Measurements from ENCODE around the gene ILDR1. TPM values are rescaled to one million over a fixed set of nuclear protein-coding genes. Genes with fewer than 3 reads are reported as not detected.

Gene ILDR1
- total and polyA plus RNA-seq, 2 donors (not counting 3 experiments of a cell fraction or from before 2014, with no cell fraction given) = not detected

DNA sequence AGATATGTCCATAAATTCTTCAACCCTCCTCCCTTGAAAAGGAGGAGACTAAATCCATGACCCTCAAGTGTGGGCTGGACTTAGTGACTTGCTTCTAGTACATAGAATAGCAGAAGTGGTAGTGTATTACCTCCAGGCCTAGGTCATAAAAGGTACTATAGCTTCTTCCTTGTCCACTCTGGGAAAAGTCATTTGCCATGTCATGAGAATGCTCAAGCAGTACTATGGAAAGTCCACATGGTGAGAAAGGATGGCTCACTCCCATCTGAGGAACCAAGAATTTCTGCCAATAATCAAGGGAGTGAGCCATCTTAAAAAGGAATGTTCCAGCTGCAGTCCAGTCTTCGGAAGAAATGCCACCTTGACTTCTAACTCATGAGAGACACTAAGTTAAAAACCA, 10.5 kb upstream of the ILDR1 start:
- H3K9me1 ChIP-seq (replicated peaks; ENCODE audit: control insufficient read depth, extremely low read depth, insufficient read depth, low read length) = no peaks in the 10 kb centered on the region
- no peak overlapping the region for H3K4me3 ChIP-seq (replicated peaks in 1 of 3; ENCODE audit: insufficient read depth in 1 of 3, low read depth in 1 of 3, low read length in 3 of 3)
- DNase-seq (ENCODE audit: low read depth, low spot score) (no peak), FAIRE-seq (no peak)
- no peak overlapping the region for H3K27ac ChIP-seq (ENCODE audit: insufficient read depth, low read depth, low read length)
- intact Hi-C loops (cut with micrococcal nuclease) = no loop called here
- peaks cover 1 to 6% of the 10 kb centered on the region in 2 experiments for H3K27me3 ChIP-seq (ENCODE audit: control insufficient read depth in 2 of 2, insufficient read depth in 2 of 2, low read length in 2 of 2)
- TF ChIP-seq, protein P1, sequence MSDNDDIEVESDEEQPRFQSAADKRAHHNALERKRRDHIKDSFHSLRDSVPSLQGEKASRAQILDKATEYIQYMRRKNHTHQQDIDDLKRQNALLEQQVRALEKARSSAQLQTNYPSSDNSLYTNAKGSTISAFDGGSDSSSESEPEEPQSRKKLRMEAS (IDR thresholded peaks at IDR 0.05; ENCODE audit: insufficient read depth, insufficient read length) = no peak
- TF ChIP-seq GATA2 (IDR thresholded peaks at IDR 0.05; ENCODE audit: insufficient read depth, insufficient read length, low read depth, low read length) (no peak), JUN (IDR thresholded peaks at IDR 0.05; ENCODE audit: borderline replicate concordance, insufficient read depth, insufficient read length, low read depth) (no peak), CTCF (IDR thresholded peaks at IDR 0.05; ENCODE audit: extremely low read depth in 1 of 2, insufficient read depth in 1 of 2, low read depth in 1 of 2, low read length in 2 of 2) (no peak), EZH2 (IDR thresholded peaks at IDR 0.05; ENCODE audit: borderline replicate concordance, low read depth, low read length, severe bottlenecking) (no peak), POLR2AphosphoS5 (IDR thresholded peaks at IDR 0.05; ENCODE audit: insufficient read depth, low read depth, low read length) (no peak)
- H3K4me1 ChIP-seq (ENCODE audit: control insufficient read depth, extremely low read depth, insufficient read depth, low read length) = no peaks in the 10 kb centered on the region
- H2AFZ ChIP-seq (ENCODE audit: low read depth, low read length) = no peak overlapping the region
- H4K20me1 ChIP-seq (replicated peaks; ENCODE audit: control insufficient read depth, extremely low read depth, insufficient read depth, low read length) = no peaks in the 10 kb centered on the region
- H3K36me3 ChIP-seq (ENCODE audit: control insufficient read depth in 2 of 2, extremely low read depth in 1 of 2, insufficient read depth in 2 of 2, low read length in 2 of 2) = no peaks in the 10 kb centered on the region
- CTCF ChIA-PET = no interaction called here
- dilution Hi-C loops (cut with MboI; ENCODE audit: extremely low pct_ligation_motif_present, low sequenced_read_pairs) = no loop called here
- H3K9ac ChIP-seq (replicated peaks; ENCODE audit: extremely low read depth, insufficient read depth, low read length) = no peak overlapping the region
- no peaks in the 10 kb centered on the region for H3K79me2 ChIP-seq (ENCODE audit: control insufficient read depth, insufficient read depth, low read length)
- POLR2A ChIA-PET = no interaction called here
- no peaks in the 10 kb centered on the region for H3K9me3 ChIP-seq (replicated peaks; ENCODE audit: control insufficient read depth, insufficient read depth, low read length)
- H3K4me2 ChIP-seq (ENCODE audit: insufficient read depth, low read length) = no peak overlapping the region
- BruUV-seq (replicated peaks) = no TSS peak
